Naive B cell (primary cell): ENCODE measurements around the gene RGS2. TPM values are rescaled to one million over a fixed set of nuclear protein-coding genes. Genes with fewer than 3 reads are reported as not detected.

ENCODE experiments used
- ATAC-seq, 2 donors: fragments of 150-1000 bp; cut with Tn5 transposase; 2 replicates each; pipeline ENCODE4 v1.10.0; 2021; ENCODE audit warnings: low read depth in 2 of 2, mild to moderate bottlenecking in 2 of 2, moderate library complexity in 2 of 2
- DNase-seq: peaks from one replicate; pipeline ENCODE4 v3.0.0; 2022
- H3K27ac Mint-ChIP-seq, 6 donors: one replicate each; pipeline ENCODE4 v1.8.0; 2020 to 2022; ENCODE audit warnings: mild to moderate bottlenecking in 6 of 6, mixed read lengths in 6 of 6, moderate library complexity in 5 of 6, inconsistent platforms in 2 of 6
- H3K27me3 Mint-ChIP-seq, 3 donors: one replicate each; pipeline ENCODE4 v1.8.0; 2021 to 2022; ENCODE audit warnings: mixed read lengths in 3 of 3, mild to moderate bottlenecking in 1 of 3
- H3K36me3 Mint-ChIP-seq, 2 donors: one replicate each; pipeline ENCODE4 v1.8.0; 2020 to 2022; ENCODE audit warnings: mixed read lengths in 2 of 2, inconsistent platforms in 1 of 2, mild to moderate bottlenecking in 1 of 2
- H3K4me1 Mint-ChIP-seq, 3 donors: one replicate each; pipeline ENCODE4 v1.8.0; 2020 to 2022; ENCODE audit warnings: mixed read lengths in 3 of 3, inconsistent platforms in 1 of 3, mild to moderate bottlenecking in 1 of 3, moderate library complexity in 1 of 3
- H3K4me3 Mint-ChIP-seq, 8 donors: one replicate each; pipeline ENCODE4 v1.8.0; 2020 to 2022; ENCODE audit warnings: mild to moderate bottlenecking in 8 of 8, mixed read lengths in 8 of 8, moderate library complexity in 8 of 8, inconsistent platforms in 2 of 8
- H3K9me3 Mint-ChIP-seq, 7 donors: one replicate each; pipeline ENCODE4 v1.8.0; 2020 to 2022; ENCODE audit warnings: mixed read lengths in 7 of 7, mild to moderate bottlenecking in 5 of 7, inconsistent platforms in 2 of 7, moderate library complexity in 1 of 7
- polyA plus RNA-seq, 6 donors: library from polyadenylated mRNA; unstranded; fragments of 300-500 nt; fragmentation: Illumina TruSeq; gene quantifications; one replicate each; pipeline ENCODE4 v1.2.3, GENCODE V29; 2021; ENCODE audit warnings: low read depth in 6 of 6

RGS2 gene
- polyA plus RNA-seq, 6 donors from 2014 or later, result 83.1 to 691 (median 187) TPM

DNA sequence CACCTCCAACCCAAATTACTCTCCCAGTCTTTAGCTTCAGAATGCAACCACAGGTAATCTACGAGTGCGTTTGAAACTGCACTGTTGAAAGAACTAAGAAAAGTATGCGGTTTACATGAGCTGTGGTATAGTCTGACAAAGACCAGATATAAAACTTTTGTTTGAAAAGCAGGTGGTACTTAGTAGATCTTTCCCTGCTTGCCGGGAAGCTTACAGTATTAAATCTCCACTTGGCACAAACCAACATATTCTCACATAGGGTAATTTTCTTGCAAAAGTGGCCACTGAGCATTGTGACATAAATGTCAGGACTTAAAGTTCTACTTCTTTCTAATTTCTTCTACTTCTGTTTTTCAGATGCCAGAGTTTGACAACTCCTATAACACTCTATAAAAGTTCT is 8.4 kb downstream of the RGS2 start:
- Mint-ChIP-seq H3K36me3 (no peaks in the 10 kb centered on the region), H3K4me3 (no peak overlapping the region), H3K27me3 (peaks cover 7 to 10% (median 9%) of the 10 kb centered on the region in 3 donors), H3K4me1 (no peaks in the 10 kb centered on the region), H3K27ac (no peak overlapping the region), H3K9me3 (no peaks in the 10 kb centered on the region)
- ATAC-seq, result no peak
- DNase-seq, result no peak

DNA sequence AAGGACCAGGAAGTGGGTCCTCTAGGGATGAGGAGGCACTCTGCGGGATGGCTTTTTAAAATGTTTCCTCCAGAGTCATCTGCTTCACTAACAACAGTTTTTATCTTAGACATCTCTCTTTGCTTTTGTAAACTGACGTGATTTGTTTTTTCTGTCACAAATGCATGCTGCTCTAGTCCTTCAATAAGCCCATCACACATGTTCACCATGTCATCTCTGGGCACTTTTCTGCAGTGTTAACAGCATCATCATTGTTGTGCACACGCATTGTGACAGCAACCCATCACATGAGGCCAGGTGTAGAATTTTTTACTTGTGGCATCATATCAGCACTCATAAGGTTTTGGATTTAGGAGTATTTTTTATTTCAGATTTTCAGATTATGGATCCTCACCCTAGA is 12.5 kb downstream of the RGS2 start:
- no peak overlapping the region for H3K4me3 Mint-ChIP-seq
- ATAC-seq (no peak), DNase-seq (no peak)
- H3K36me3 Mint-ChIP-seq, result no peaks in the 10 kb centered on the region
- no peaks in the 10 kb centered on the region for H3K4me1 Mint-ChIP-seq
- H3K9me3 Mint-ChIP-seq, result no peaks in the 10 kb centered on the region
- H3K27ac Mint-ChIP-seq, result no peak overlapping the region
- H3K27me3 Mint-ChIP-seq, result peaks cover 0 to 15% (median 5%) of the 10 kb centered on the region in 3 donors

DNA sequence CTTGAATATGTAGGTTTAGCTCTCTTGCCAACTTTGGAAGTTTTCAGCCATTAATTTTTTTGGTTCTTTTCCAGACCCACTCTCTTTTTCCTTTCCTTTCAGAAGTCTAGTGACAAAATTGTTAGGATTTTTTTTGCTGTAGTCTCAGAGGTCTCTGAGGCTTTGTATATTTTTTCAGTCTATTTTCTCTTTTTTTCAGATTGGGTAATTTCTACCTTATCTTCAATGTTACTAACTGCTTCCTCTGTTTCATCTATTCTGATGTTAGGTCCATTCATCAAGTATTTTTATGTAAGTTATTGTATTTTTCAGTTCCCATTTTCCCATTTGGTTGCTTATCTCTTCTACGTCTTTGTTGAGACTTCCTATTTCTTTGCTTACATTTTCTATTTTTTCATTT is 15.7 kb downstream of the RGS2 start:
- H3K27me3 Mint-ChIP-seq, result peaks cover 9 to 18% (median 12%) of the 10 kb centered on the region in 3 donors
- no peak for DNase-seq
- H3K36me3 Mint-ChIP-seq, result no peaks in the 10 kb centered on the region
- no peak for ATAC-seq
- peaks cover 0 to 2% (median under 1%) of the 10 kb centered on the region in 7 donors for H3K9me3 Mint-ChIP-seq
- H3K4me1 Mint-ChIP-seq, result no peaks in the 10 kb centered on the region
- no peak overlapping the region for H3K4me3 Mint-ChIP-seq
- H3K27ac Mint-ChIP-seq, result no peak overlapping the region

DNA sequence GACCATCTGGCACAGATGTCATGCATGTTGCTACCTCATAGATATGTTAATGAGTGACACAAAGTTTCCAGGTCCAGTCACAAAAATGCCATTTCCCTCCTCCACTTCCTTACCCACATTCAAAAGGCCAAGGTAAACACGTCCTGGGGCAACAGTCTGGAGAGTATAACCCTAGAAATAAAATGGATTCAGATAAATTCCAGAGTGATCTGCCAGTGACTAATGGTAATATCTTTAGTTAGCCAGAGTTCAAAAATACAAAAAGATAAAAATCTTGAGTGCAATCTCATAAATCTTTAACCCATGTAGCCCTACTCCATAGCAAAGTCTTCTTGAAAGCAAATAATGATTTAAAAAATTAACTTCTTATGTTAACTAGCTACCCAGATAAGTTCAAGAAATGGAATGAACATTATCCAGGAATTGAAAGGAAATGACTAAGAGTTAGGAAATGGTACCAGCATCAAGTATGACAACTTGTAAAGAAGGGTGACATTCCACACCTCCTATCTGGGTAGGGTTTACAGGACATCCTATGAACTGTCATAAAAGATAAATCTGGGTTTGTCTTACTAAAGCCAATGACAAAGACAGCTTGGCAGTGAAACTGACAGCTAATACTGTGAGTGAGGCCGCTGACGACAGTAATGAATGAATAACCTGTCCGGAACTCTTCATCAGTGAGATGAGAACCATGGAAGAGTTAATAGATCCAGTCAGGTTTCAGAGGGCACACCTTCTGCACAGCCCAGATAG is 18.1 kb downstream of the RGS2 start:
- DNase-seq (no peak), ATAC-seq (no peak)
- Mint-ChIP-seq H3K4me1 (no peaks in the 10 kb centered on the region), H3K36me3 (no peaks in the 10 kb centered on the region), H3K9me3 (peaks cover 0 to 5% (median 2%) of the 10 kb centered on the region in 7 donors), H3K27ac (no peak overlapping the region), H3K27me3 (peaks cover 4 to 20% (median 12%) of the 10 kb centered on the region in 3 donors), H3K4me3 (no peak overlapping the region)

DNA sequence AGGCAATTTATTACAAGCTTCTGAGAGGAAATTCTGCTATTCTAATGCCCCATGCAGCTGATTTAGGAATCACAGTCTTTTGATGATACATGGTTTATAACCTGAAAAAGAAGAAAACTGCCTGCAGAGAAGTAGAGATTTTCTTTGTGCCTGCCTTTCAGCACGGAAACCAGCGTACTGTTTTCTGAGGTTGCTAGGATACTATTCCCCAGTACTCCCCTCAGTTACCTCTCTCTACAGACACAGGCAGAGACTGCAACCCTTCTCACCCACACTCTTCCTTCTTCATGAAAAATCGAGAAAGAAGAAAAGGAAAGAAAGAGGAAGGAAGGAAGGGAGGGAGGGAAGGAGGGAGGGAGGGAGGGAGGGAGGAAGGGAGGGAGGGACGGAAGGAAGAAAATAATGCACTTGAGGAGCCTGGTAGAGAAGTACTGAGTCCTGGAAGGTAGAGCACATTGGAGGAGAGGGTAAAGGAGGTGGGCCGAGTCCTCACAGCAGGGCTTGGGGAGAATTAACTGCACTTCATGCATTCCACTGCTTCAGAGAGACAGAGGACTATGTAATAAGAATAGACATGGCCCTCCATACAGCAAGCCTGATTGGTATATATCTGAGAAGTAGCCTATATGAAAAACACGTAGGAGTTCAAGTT is 21.9 kb downstream of the RGS2 start:
- Mint-ChIP-seq H3K27ac (no peak overlapping the region), H3K36me3 (no peaks in the 10 kb centered on the region), H3K9me3 (peaks cover 0 to 5% (median 2%) of the 10 kb centered on the region in 7 donors), H3K4me3 (no peak overlapping the region), H3K4me1 (no peaks in the 10 kb centered on the region), H3K27me3 (peaks cover 4 to 18% (median 12%) of the 10 kb centered on the region in 3 donors)
- ATAC-seq, result no peak
- DNase-seq, result no peak

DNA sequence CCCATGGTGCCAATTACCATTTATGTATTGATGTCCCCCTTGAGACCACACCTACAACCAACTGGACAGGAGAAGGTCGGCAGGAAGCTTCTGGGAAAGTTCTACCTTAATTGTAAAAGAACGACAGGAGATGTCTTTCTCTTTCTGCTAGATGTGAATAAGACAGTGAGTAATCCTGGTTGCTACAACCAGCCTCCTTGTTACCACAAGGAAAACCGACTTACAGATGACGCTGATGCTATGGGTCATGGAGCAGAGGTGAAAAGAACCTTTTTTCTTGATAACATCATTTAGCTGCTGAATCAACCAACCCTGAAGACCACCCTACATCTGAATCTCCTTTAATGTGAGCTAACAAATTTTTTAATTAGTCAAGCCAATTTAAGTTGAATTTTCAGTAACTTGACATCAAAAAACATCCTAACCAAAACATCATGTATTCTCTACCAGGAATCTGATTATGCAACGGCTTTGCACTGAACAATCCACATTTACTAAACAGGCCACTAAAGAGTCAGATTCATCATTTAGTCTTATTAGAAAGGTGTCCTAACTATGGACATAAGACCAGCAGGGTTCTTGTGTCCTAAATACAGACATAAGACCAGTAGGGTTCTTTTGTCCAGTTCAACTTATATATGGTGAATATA is 23.0 kb downstream of the RGS2 start:
- Mint-ChIP-seq H3K4me3 (no peak overlapping the region), H3K27me3 (peaks cover 1 to 12% (median 10%) of the 10 kb centered on the region in 3 donors), H3K36me3 (no peaks in the 10 kb centered on the region), H3K4me1 (no peaks in the 10 kb centered on the region), H3K9me3 (peaks cover 0 to 5% (median under 1%) of the 10 kb centered on the region in 7 donors), H3K27ac (no peak overlapping the region)
- DNase-seq (no peak), ATAC-seq (no peak)

DNA sequence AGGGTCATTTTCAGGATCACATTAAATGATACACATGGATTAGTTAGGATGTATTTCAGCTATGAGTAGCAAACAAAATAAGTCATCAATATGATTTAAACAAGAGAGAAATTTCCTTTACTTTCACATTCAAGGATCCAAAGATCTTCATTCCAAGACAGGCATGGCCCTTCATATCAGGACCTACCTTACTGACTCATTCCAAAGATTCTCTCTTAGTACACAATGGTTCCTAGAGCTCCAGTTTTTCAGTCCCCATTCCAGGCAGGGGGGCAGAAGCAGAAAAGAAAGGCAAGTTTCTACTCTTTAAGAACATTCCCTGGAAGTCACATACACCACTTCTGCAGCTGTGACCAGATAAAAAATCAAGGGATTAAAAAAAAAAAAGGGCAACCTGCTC is 23.7 kb downstream of the RGS2 start:
- peaks cover 0 to 10% (median 7%) of the 10 kb centered on the region in 3 donors for H3K27me3 Mint-ChIP-seq
- H3K4me1 Mint-ChIP-seq, result no peaks in the 10 kb centered on the region
- H3K36me3 Mint-ChIP-seq, result no peaks in the 10 kb centered on the region
- ATAC-seq (no peak), DNase-seq (no peak)
- peaks cover 0 to 5% (median 0%) of the 10 kb centered on the region in 7 donors for H3K9me3 Mint-ChIP-seq
- no peak overlapping the region for H3K4me3 Mint-ChIP-seq
- H3K27ac Mint-ChIP-seq, result no peak overlapping the region

DNA sequence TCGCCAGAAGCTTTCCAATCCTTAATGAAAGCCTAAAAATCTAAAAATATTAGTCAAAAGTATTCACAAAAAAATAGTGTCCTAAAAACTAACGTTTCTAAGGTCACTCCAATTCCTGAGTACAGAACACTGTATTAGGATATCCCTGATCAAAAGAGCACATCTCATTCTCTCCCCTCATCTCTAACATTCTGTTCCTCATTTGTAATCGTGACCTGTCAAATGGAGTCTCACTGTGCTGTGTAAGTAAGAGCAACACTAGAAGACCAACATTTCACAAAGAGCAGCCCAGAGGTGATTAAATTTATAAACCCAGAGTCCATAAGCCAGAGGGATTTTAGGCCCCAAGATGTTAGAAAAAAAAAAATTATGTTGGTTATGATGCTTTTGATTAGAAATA is 26.3 kb downstream of the RGS2 start:
- Mint-ChIP-seq H3K27ac (no peak overlapping the region), H3K4me3 (no peak overlapping the region), H3K4me1 (no peaks in the 10 kb centered on the region), H3K36me3 (no peaks in the 10 kb centered on the region), H3K9me3 (no peaks in the 10 kb centered on the region), H3K27me3 (peaks cover 5 to 19% (median 8%) of the 10 kb centered on the region in 3 donors)
- DNase-seq (no peak), ATAC-seq (no peak)

DNA sequence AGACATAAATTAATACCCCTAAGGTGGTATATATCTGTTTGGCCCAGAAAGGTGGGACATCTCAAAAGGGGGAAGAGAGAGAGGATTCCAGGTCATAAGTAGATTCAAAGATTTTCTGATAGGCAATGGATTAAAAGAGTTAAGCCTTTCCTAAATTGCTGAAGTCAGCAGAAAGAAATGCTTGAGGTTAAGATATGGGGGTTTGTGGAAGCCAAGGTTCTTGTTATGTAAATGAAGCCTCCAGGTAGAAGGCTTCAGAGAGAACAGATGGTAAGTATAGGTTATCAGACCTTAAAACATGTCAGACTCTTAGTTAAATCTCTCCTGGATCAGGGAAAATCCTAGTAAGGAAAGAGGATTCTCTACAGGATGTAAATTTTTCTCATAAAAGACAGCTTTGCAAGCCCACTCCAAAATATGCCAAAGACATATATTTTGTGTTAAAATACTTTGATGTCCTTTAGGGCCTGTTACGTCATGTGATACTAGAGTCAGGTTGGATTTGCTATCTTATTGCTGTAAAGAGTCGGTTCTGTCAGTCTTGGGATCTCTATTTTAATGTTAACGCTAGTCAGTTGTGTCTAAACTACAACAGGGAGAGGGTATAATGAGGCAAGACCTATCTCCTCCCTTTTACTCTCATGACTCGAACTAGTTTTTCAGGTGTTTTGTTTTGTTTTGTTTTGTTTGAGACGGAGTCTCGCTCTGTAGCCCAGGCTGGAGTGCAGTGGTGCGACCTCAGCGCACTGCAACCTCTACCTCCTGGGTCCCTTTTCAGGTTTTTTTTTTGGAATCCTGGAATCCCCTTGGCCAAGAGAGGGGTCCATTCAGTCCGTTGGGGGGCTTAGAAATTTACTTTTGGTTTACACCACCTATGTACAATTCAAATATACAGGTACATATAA is 30.6 kb downstream of the RGS2 start:
- no peak overlapping the region for H3K27ac Mint-ChIP-seq
- no peak overlapping the region for H3K4me3 Mint-ChIP-seq
- no peaks in the 10 kb centered on the region for H3K4me1 Mint-ChIP-seq
- H3K36me3 Mint-ChIP-seq, result no peaks in the 10 kb centered on the region
- ATAC-seq (no peak), DNase-seq (no peak)
- H3K27me3 Mint-ChIP-seq, result peaks cover 16 to 29% (median 17%) of the 10 kb centered on the region in 3 donors
- H3K9me3 Mint-ChIP-seq, result no peaks in the 10 kb centered on the region

DNA sequence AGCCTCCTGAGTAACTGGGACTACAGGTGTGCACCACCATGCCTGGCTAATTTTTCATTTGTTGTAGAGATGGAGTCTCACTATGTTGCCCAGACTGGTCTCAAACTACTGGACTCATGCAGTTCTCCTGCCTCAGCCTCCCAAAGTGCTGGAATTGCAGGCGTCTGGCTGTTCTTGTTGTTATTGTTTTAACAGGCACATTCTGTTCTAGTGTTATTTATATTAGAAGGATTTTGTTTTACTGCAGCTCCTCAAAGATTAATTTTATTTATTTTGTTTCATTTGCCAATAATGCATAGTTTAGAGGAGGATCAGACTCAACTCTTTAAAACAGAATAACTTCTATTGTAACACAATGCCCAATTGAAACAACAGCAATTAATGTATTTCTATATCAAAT is 35.5 kb downstream of the RGS2 start:
- Mint-ChIP-seq H3K36me3 (no peaks in the 10 kb centered on the region), H3K27me3 (peaks cover 11 to 28% (median 12%) of the 10 kb centered on the region in 3 donors), H3K4me3 (no peak overlapping the region), H3K4me1 (no peaks in the 10 kb centered on the region), H3K9me3 (no peaks in the 10 kb centered on the region), H3K27ac (no peak overlapping the region)
- ATAC-seq, result no peak
- DNase-seq, result no peak

DNA sequence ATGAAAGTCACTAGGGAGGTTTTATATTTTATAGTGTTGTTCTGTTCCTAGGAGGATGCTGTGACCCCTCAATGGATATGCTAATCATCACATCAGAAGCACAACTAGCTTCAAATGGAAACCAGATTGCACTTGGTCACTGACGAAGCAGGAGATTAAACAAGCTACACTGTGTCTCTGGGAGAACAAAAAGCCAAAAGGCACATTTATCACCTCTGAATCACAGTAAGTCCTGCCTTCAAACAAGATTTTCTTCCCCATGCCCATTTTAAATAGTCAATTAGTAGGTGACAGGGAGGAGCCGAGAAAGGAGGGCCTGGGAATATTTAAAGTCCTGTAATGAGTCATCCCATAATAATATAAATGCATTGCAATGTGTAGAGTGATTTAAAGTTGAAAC is 38.1 kb downstream of the RGS2 start:
- DNase-seq (no peak), ATAC-seq (no peak)
- no peaks in the 10 kb centered on the region for H3K9me3 Mint-ChIP-seq
- no peak overlapping the region for H3K4me3 Mint-ChIP-seq
- peaks cover 6 to 28% (median 9%) of the 10 kb centered on the region in 3 donors for H3K27me3 Mint-ChIP-seq
- no peak overlapping the region for H3K27ac Mint-ChIP-seq
- H3K36me3 Mint-ChIP-seq, result no peaks in the 10 kb centered on the region
- no peaks in the 10 kb centered on the region for H3K4me1 Mint-ChIP-seq

DNA sequence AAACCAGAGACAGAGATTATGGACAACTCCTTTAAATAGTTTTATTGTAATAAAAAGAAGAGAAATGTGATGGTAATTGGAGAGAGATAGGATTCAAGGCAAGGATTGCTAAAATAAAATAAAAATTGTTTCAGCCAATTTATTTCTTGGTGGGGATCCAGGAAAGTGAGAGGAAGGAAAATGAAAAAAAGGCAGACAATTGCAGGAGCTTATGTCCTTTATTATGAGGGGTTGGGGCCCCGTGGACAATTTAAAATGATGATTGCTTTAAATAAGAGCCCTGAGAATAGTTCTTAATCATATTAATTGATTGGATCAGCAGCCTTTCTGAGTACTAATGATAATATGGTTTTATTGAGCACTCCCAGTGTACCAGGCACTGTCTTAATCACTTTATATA is 40.2 kb downstream of the RGS2 start:
- H3K9me3 Mint-ChIP-seq, result no peaks in the 10 kb centered on the region
- peaks cover 4 to 26% (median 5%) of the 10 kb centered on the region in 3 donors for H3K27me3 Mint-ChIP-seq
- no peaks in the 10 kb centered on the region for H3K4me1 Mint-ChIP-seq
- H3K36me3 Mint-ChIP-seq, result no peaks in the 10 kb centered on the region
- DNase-seq (no peak), ATAC-seq (no peak)
- H3K27ac Mint-ChIP-seq, result no peak overlapping the region
- H3K4me3 Mint-ChIP-seq, result no peak overlapping the region

DNA sequence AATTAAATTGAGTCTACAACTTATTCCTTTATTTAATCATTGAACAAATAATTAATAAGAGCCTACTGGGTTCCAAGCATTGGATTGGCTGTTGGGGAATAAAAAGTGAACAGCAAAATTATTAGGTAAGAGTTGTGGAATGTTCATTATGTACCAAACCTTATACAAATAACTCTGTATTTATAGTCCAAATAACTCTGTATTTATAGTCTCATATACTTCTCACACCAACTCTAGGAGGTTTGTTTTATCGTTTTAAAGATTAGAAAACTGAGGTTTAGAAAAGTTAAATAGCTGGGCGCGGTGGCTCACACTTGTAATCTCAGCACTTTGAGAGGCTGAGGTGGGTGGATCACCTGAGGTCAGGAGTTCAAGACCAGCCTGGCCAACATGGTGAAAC is 40.6 kb downstream of the RGS2 start:
- H3K9me3 Mint-ChIP-seq, result no peaks in the 10 kb centered on the region
- H3K27ac Mint-ChIP-seq, result no peak overlapping the region

More for the DNA sequence above, 40.6 kb downstream of the RGS2 start:
- peaks cover 4 to 26% (median 5%) of the 10 kb centered on the region in 3 donors for H3K27me3 Mint-ChIP-seq
- no peaks in the 10 kb centered on the region for H3K36me3 Mint-ChIP-seq
- no peaks in the 10 kb centered on the region for H3K4me1 Mint-ChIP-seq
- no peak for ATAC-seq
- no peak overlapping the region for H3K4me3 Mint-ChIP-seq
- DNase-seq, result no peak
